PC-3 (cell line): ENCODE results near the gene SMIM31. TPM values are rescaled to one million over a fixed set of nuclear protein-coding genes. Genes with fewer than 3 reads are reported as not detected.

Experiments
- ATAC-seq: fragments of 200-7000 bp; cut with Tn5 transposase; 2 replicates; pipeline ENCODE4 v1.9.1; 2020; ENCODE audit warnings: mild to moderate bottlenecking, moderate library complexity
- BruUV-seq: library from RNA; stranded (reverse); fragments of 400-500 nt; replicated peaks from 2 replicates; lab custom pipeline; 2021; lab: Mats Ljungman, UMichigan
- CTCF ChIA-PET: fragments of 300-600 bp; sonication (Branson Sonifier 250); formaldehyde crosslinking; loops from one replicate; lab custom pipeline; 2022; ENCODE audit warnings: antibody characterized with exemption; lab: Charles Lee
- POLR2A ChIA-PET: fragments of 300-600 bp; sonication (Branson Sonifier 250); formaldehyde crosslinking; loops from one replicate; lab custom pipeline; 2022; ENCODE audit warnings: antibody characterized with exemption; ENCODE audit not compliant: unreplicated experiment; lab: Charles Lee
- DNase-seq: peaks from one replicate; pipeline ENCODE4 v3.0.0-alpha.2; 2015
- H2AFZ ChIP-seq: fragments of 300-600 bp; sonication (generic); 2 replicates; pipeline ENCODE4 v1.6.0; 2016; ENCODE audit warnings: antibody characterized with exemption, low read length
- H3F3A ChIP-seq: fragments of 300-600 bp; sonication (generic); one replicate; pipeline ENCODE4 v1.6.0; 2017; ENCODE audit warnings: antibody characterized with exemption, low read length, control low read depth, mild to moderate bottlenecking; ENCODE audit not compliant: unreplicated experiment
- H3K27ac ChIP-seq: fragments of 300-600 bp; sonication (generic); 2 replicates; pipeline ENCODE4 v1.5.1; 2016; ENCODE audit warnings: mild to moderate bottlenecking, low read length
- H3K27me3 ChIP-seq: fragments of 300-600 bp; sonication (generic); 2 replicates; pipeline ENCODE4 v1.6.1; 2016; ENCODE audit warnings: low read length, mixed read lengths
- H3K36me3 ChIP-seq: fragments of 300-600 bp; sonication (generic); 2 replicates; pipeline ENCODE4 v1.6.1; 2016; ENCODE audit warnings: low read depth, mixed run types, low read length, mixed read lengths
- H3K4me1 ChIP-seq: fragments of 300-600 bp; sonication (generic); 2 replicates; pipeline ENCODE4 v1.5.1; 2016; ENCODE audit warnings: low read length; ENCODE audit not compliant: insufficient read depth
- H3K4me2 ChIP-seq: fragments of 300-600 bp; sonication (generic); 2 replicates; pipeline ENCODE4 v1.6.0; 2016; ENCODE audit warnings: low read length
- H3K4me3 ChIP-seq: fragments of 300-600 bp; sonication (generic); 2 replicates; pipeline ENCODE4 v1.5.1; 2016; ENCODE audit warnings: mild to moderate bottlenecking, low read length, mixed read lengths
- H3K79me2 ChIP-seq: fragments of 300-600 bp; sonication (generic); 2 replicates; pipeline ENCODE4 v1.6.1; 2017; ENCODE audit warnings: low read length, mixed read lengths
- H3K9ac ChIP-seq: fragments of 300-600 bp; sonication (generic); 2 replicates; pipeline ENCODE4 v1.6.0; 2016; ENCODE audit warnings: mild to moderate bottlenecking, low read length
- H3K9me2 ChIP-seq: fragments of 300-600 bp; sonication (generic); replicated peaks from 2 replicates; pipeline ENCODE4 v1.6.1; 2016; ENCODE audit warnings: mixed run types, low read length, mixed read lengths
- H3K9me3 ChIP-seq: fragments of 300-600 bp; sonication (generic); 2 replicates; pipeline ENCODE4 v1.6.1; 2016; ENCODE audit warnings: low read length, mixed read lengths
- H4K20me1 ChIP-seq: fragments of 300-600 bp; sonication (generic); 2 replicates; pipeline ENCODE4 v1.6.1; 2016; ENCODE audit warnings: low read length, mixed read lengths
- EZH2 ChIP-seq: fragments of 300-600 bp; sonication (generic); IDR thresholded peaks from one replicate; pipeline ENCODE4 v1.6.1; 2017; ENCODE audit warnings: antibody characterized with exemption, mild to moderate bottlenecking, low read length; ENCODE audit not compliant: unreplicated experiment
- EZH2phosphoT487 ChIP-seq: fragments of 300-600 bp; sonication (generic); IDR thresholded peaks from 2 replicates; pipeline ENCODE4 v1.6.1; 2018; ENCODE audit warnings: mild to moderate bottlenecking, antibody characterized with exemption, low read length, borderline replicate concordance
- intact Hi-C: fragments of 100-400 bp; cut with micrococcal nuclease; formaldehyde crosslinking; loops from 2 replicates; pipeline ENCODE4 v1.9.0; 2023
- total RNA-seq: library from RNA; depleted of rRNA; stranded (reverse); fragments of >200 nt; gene quantifications from 2 replicates; pipeline ENCODE4 v1.2.3, GENCODE V29; 2014
- TF ChIP-seq, protein P1 (sequence below): fragments of 300-600 bp; sonication (generic); conservative IDR thresholded peaks from 2 replicates; pipeline ENCODE4 v1.5.1; 2017; ENCODE audit warnings: antibody characterized with exemption, low read depth, mild to moderate bottlenecking, low read length

Gene SMIM31
- total RNA-seq, 1 experiment from 2014 or later = not detected

DNA sequence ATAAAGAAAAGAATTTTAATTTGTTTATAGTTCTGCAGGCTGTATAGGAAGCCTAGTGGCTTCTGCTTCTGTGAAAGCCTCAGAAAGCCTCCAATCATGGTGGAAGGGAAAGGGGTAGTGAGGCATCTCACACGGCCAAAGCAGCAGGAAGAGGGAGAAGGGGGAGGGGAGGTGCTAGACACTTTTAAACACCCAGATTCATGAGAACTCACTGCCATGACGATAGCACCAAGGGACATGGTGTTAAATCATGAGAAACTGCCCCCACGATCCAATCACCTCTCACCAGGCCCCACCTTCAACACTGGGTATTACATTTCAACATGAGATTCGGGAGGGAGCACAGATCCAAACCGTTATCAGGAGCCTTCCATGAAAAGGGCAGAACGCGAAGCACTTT lies 18.1 kb downstream of the SMIM31 start:
- Histone ChIP-seq H2AFZ (no peak overlapping the region), H3K9ac (no peak overlapping the region), H4K20me1 (no peaks in the 10 kb centered on the region), H3K27me3 (no peaks in the 10 kb centered on the region), H3K79me2 (no peaks in the 10 kb centered on the region), H3K9me3 (no peaks in the 10 kb centered on the region), H3K9me2 (no peaks in the 10 kb centered on the region), H3K36me3 (no peaks in the 10 kb centered on the region), H3K4me2 (no peak overlapping the region), H3K4me1 (no peaks in the 10 kb centered on the region), H3K4me3 (no peak overlapping the region), H3F3A (no peaks in the 10 kb centered on the region), H3K27ac (no peak overlapping the region)
- no TSS peak for BruUV-seq
- TF ChIP-seq EZH2phosphoT487 = no peak
- TF ChIP-seq EZH2 = no peak
- TF ChIP-seq, protein P1, sequence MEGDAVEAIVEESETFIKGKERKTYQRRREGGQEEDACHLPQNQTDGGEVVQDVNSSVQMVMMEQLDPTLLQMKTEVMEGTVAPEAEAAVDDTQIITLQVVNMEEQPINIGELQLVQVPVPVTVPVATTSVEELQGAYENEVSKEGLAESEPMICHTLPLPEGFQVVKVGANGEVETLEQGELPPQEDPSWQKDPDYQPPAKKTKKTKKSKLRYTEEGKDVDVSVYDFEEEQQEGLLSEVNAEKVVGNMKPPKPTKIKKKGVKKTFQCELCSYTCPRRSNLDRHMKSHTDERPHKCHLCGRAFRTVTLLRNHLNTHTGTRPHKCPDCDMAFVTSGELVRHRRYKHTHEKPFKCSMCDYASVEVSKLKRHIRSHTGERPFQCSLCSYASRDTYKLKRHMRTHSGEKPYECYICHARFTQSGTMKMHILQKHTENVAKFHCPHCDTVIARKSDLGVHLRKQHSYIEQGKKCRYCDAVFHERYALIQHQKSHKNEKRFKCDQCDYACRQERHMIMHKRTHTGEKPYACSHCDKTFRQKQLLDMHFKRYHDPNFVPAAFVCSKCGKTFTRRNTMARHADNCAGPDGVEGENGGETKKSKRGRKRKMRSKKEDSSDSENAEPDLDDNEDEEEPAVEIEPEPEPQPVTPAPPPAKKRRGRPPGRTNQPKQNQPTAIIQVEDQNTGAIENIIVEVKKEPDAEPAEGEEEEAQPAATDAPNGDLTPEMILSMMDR = no peak
- ChIA-PET POLR2A (no interaction called here), CTCF (no interaction called here)
- DNase-seq = no peak
- intact Hi-C loops = loop anchor here (10.0 kb wide), 1 partner anchor 113 kb away; no protein-coding TSS in a partner anchor
- no peak for ATAC-seq

DNA sequence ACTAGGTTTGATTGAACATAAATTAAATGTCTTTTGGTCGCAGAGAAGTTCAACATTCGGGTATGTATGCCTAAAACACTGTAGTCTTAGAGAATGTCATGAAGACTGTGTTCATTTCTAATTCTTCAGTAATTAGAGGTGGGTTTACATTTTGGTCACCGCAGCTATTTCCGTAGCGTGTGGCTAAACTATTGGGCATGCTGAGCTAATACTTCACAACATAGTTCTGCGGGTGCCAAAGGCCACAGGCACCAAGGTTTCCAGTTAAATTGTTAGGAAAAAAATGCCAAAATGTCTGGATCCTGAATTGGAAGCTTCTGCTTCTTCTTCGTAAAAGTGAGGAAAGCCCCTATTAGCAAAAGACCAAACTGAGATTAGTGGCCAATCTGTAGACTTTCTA lies 25.1 kb downstream of the SMIM31 start:
- Histone ChIP-seq H3F3A (no peaks in the 10 kb centered on the region), H3K27ac (no peak overlapping the region), H4K20me1 (no peaks in the 10 kb centered on the region), H3K9ac (no peak overlapping the region), H2AFZ (no peak overlapping the region), H3K36me3 (no peaks in the 10 kb centered on the region), H3K27me3 (no peaks in the 10 kb centered on the region), H3K9me2 (no peaks in the 10 kb centered on the region), H3K79me2 (no peaks in the 10 kb centered on the region), H3K9me3 (no peaks in the 10 kb centered on the region), H3K4me3 (no peak overlapping the region), H3K4me1 (no peaks in the 10 kb centered on the region), H3K4me2 (no peak overlapping the region)
- ChIA-PET CTCF (no interaction called here), POLR2A (no interaction called here)
- no TSS peak for BruUV-seq
- DNase-seq = no peak
- ATAC-seq = no peak
- intact Hi-C loops = loop anchor here (1.0 to 10.0 kb wide), 3 partner anchors 67 to 218 kb away; no protein-coding TSS in a partner anchor
- TF ChIP-seq, protein P1 = no peak
- TF ChIP-seq EZH2 (no peak), EZH2phosphoT487 (no peak)

DNA sequence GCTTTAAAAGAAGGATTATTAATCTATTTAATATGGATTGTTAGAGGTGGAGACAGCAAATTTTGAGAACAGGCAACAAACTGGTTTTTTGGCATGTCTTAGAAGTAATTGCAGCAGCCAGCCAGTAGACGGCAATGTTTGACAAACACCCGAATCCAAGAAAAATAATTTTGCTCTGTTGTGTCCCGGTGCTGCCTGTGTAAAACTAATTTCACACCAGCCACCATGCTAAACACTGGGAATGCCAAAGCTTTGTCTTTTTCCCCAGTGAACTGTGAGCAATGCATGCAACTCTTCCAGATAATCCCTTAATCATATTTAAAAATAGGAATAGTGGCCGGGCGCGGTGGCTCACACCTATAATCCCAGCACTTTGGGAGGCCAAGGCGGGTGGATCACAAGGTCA lies 25.9 kb downstream of the SMIM31 start:
- no peaks in the 10 kb centered on the region for H3K9me2 ChIP-seq
- CTCF ChIA-PET = no interaction called here
- H3K4me2 ChIP-seq = no peak overlapping the region
- H3K27ac ChIP-seq = no peak overlapping the region
- intact Hi-C loops = loop anchor here (1.0 to 10.0 kb wide), 3 partner anchors 66 to 217 kb away; no protein-coding TSS in a partner anchor
- TF ChIP-seq, protein P1 = peak; percentile 70
- TF ChIP-seq EZH2phosphoT487 = no peak
- BruUV-seq = no TSS peak
- no peaks in the 10 kb centered on the region for H3K4me1 ChIP-seq
- no peaks in the 10 kb centered on the region for H3K27me3 ChIP-seq
- no peaks in the 10 kb centered on the region for H3K36me3 ChIP-seq
- H3F3A ChIP-seq = no peaks in the 10 kb centered on the region
- H3K79me2 ChIP-seq = no peaks in the 10 kb centered on the region
- ATAC-seq (no peak), DNase-seq (peak; percentile 48)
- POLR2A ChIA-PET = no interaction called here
- no peak overlapping the region for H2AFZ ChIP-seq
- H4K20me1 ChIP-seq = no peaks in the 10 kb centered on the region
- no peaks in the 10 kb centered on the region for H3K9me3 ChIP-seq
- no peak overlapping the region for H3K4me3 ChIP-seq
- no peak overlapping the region for H3K9ac ChIP-seq
